ENCODE data around the gene NR3C1. TPM values are rescaled to one million over a fixed set of nuclear protein-coding genes. Genes with fewer than 3 reads are reported as not detected.

NR3C1 gene
- total RNA-seq, 1 experiment from 2014 or later = 17.5 TPM

DNA sequence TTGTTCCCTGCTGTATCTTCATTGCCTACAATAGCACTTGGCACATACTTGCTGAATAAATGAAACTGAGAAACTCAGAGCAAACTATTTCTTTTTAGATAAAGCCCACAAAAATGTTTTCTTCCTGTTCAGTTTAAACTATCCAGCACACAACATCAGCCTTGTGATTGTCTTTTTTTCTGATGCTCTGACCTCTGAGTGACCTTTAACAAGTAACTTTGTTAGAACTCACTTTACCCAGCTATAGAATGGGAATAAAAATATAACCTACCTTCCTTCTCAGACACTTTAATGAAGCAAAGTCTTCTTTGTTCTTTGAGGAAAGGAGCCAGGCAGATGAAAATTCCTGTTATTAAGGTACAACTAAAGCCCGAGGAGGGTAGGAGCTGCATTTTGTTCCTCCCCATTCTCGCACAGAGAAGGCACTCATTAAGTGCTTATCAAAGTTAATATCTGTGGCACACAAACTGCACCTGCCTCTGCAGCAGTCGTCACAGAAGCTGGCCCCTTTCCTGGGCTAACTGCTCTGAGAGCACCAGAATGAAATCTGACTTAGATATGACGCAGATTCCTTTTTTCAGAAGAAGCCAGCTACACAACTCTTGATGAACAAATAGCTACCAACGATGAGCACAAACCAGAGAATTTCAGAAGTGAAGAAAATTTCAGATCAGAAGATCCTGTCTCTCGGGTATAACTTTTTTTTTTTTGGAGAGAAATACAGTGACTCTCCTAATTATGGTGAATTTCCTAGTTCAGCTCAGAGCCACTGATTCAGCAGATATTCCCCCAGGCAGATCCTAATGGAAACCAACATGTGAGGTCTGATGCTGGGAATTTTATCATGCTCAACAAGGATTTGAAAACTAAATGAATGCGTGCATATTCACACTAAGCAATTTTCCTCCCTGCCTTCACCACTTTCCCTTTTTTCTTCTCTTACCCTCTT, 31.0 kb upstream of the NR3C1 start:
- POLR2A ChIA-PET = no interaction called here
- Mint-ChIP-seq H3K36me3 (ENCODE audit: insufficient read depth, unreplicated experiment) (no peaks in the 10 kb centered on the region), H3K27me3 (ENCODE audit: insufficient read depth, unreplicated experiment) (no peaks in the 10 kb centered on the region), H3K9me3 (ENCODE audit: unreplicated experiment) (no peaks in the 10 kb centered on the region), H3K27ac (ENCODE audit: unreplicated experiment) (no peak overlapping the region), H3K4me1 (ENCODE audit: low read depth, unreplicated experiment) (peaks cover 13% of the 10 kb centered on the region), H3K4me3 (ENCODE audit: unreplicated experiment) (no peak overlapping the region)
- no peaks in the 10 kb centered on the region for H3K9me3 ChIP-seq
- no peak for DNase-seq
- no peaks in the 10 kb centered on the region for H3K4me1 ChIP-seq
- H3K4me3 ChIP-seq (ENCODE audit: low read depth, low read length) = no peak overlapping the region
- H3K36me3 ChIP-seq (ENCODE audit: control insufficient read depth, insufficient read depth, low read length) = no peaks in the 10 kb centered on the region
- TF ChIP-seq, protein P1, sequence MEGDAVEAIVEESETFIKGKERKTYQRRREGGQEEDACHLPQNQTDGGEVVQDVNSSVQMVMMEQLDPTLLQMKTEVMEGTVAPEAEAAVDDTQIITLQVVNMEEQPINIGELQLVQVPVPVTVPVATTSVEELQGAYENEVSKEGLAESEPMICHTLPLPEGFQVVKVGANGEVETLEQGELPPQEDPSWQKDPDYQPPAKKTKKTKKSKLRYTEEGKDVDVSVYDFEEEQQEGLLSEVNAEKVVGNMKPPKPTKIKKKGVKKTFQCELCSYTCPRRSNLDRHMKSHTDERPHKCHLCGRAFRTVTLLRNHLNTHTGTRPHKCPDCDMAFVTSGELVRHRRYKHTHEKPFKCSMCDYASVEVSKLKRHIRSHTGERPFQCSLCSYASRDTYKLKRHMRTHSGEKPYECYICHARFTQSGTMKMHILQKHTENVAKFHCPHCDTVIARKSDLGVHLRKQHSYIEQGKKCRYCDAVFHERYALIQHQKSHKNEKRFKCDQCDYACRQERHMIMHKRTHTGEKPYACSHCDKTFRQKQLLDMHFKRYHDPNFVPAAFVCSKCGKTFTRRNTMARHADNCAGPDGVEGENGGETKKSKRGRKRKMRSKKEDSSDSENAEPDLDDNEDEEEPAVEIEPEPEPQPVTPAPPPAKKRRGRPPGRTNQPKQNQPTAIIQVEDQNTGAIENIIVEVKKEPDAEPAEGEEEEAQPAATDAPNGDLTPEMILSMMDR (IDR thresholded peaks at IDR 0.05; ENCODE audit: insufficient read depth in 1 of 2, low read depth in 1 of 2, low read length in 1 of 2, severe bottlenecking in 1 of 2, unreplicated experiment in 1 of 2) = no peak
- no peaks in the 10 kb centered on the region for H3K27me3 ChIP-seq (replicated peaks; ENCODE audit: control insufficient read depth, insufficient read depth, low read length)
- intact Hi-C loops (cut with micrococcal nuclease; ENCODE audit: unreplicated experiment) = no loop called here
- CTCF ChIA-PET = no interaction called here
- no TSS peak for BruUV-seq (replicated peaks)

DNA sequence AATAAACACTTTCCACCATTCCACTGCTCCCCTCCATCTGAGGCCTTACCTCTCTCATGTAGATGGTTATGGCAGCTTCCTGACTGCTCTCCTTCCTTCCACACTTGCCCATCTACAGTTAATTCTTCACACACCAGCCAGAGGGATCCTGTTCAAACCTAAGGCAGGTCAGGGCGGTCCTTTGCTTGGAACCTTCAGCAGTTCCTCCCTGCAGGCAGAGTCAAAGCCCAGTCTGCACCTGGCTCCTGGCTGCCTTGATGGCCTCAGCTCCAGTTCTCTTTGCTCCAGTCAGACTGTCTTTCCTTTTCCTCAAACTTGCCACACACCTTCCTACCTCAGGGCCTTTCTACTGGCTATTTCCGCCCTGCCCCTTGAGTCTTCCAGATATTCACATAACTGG, 30.2 kb upstream of the NR3C1 start:
- intact Hi-C loops (cut with micrococcal nuclease; ENCODE audit: unreplicated experiment) = no loop called here
- no peak for DNase-seq
- CTCF ChIA-PET = no interaction called here
- no peaks in the 10 kb centered on the region for H3K27me3 ChIP-seq (replicated peaks; ENCODE audit: control insufficient read depth, insufficient read depth, low read length)
- H3K4me3 ChIP-seq (ENCODE audit: low read depth, low read length) = no peak overlapping the region
- H3K4me1 ChIP-seq = no peaks in the 10 kb centered on the region
- Mint-ChIP-seq H3K4me1 (ENCODE audit: low read depth, unreplicated experiment) (peaks cover 13% of the 10 kb centered on the region), H3K9me3 (ENCODE audit: unreplicated experiment) (no peaks in the 10 kb centered on the region), H3K36me3 (ENCODE audit: insufficient read depth, unreplicated experiment) (no peaks in the 10 kb centered on the region), H3K27me3 (ENCODE audit: insufficient read depth, unreplicated experiment) (no peaks in the 10 kb centered on the region), H3K27ac (ENCODE audit: unreplicated experiment) (no peak overlapping the region), H3K4me3 (ENCODE audit: unreplicated experiment) (no peak overlapping the region)
- H3K9me3 ChIP-seq = no peaks in the 10 kb centered on the region
- TF ChIP-seq, protein P1 (IDR thresholded peaks at IDR 0.05; ENCODE audit: insufficient read depth in 1 of 2, low read depth in 1 of 2, low read length in 1 of 2, severe bottlenecking in 1 of 2, unreplicated experiment in 1 of 2) = no peak
- BruUV-seq (replicated peaks) = no TSS peak
- no peaks in the 10 kb centered on the region for H3K36me3 ChIP-seq (ENCODE audit: control insufficient read depth, insufficient read depth, low read length)
- POLR2A ChIA-PET = no interaction called here

DNA sequence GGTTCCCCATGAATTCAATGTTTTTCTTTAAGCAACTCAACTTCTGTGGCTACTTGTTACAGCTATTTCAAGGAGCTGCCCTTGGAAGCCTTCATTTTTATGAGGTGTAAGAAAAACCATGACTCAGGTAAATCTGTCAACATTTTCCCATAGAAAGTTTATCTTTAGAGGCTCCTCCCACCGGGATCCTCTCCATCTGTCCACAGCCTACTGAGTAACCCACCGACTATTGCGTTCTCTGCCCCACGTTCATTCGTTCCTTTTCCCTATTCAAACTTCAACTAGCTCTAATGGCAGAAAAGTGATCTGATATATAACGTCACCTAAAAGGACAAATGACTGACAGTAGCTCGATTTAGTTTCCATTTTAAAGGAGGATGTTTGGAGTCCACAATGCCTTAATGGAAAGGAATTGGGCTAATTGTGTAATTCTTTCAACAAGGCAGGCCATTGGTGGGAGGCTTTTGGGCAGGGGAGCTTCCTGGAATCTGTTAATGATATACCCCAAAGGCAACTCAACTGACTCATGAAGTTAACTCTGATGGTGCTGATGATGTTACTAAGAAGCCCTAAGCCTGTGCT, 29.3 kb upstream of the NR3C1 start:
- H3K9me3 ChIP-seq = no peaks in the 10 kb centered on the region
- no peak overlapping the region for H3K4me3 ChIP-seq (ENCODE audit: low read depth, low read length)
- TF ChIP-seq, protein P1 (IDR thresholded peaks at IDR 0.05; ENCODE audit: insufficient read depth in 1 of 2, low read depth in 1 of 2, low read length in 1 of 2, severe bottlenecking in 1 of 2, unreplicated experiment in 1 of 2) = no peak
- no peaks in the 10 kb centered on the region for H3K36me3 Mint-ChIP-seq (ENCODE audit: insufficient read depth, unreplicated experiment)
- H3K27ac Mint-ChIP-seq (ENCODE audit: unreplicated experiment) = no peak overlapping the region
- no peaks in the 10 kb centered on the region for H3K27me3 Mint-ChIP-seq (ENCODE audit: insufficient read depth, unreplicated experiment)
- BruUV-seq (replicated peaks) = no TSS peak
- H3K27me3 ChIP-seq (replicated peaks; ENCODE audit: control insufficient read depth, insufficient read depth, low read length) = no peaks in the 10 kb centered on the region
- H3K36me3 ChIP-seq (ENCODE audit: control insufficient read depth, insufficient read depth, low read length) = no peaks in the 10 kb centered on the region
- no peak for DNase-seq
- intact Hi-C loops (cut with micrococcal nuclease; ENCODE audit: unreplicated experiment) = no loop called here
- no peaks in the 10 kb centered on the region for H3K9me3 Mint-ChIP-seq (ENCODE audit: unreplicated experiment)
- no peaks in the 10 kb centered on the region for H3K4me1 ChIP-seq
- no peak overlapping the region for H3K4me3 Mint-ChIP-seq (ENCODE audit: unreplicated experiment)
- ChIA-PET CTCF (no interaction called here), POLR2A (no interaction called here)
- H3K4me1 Mint-ChIP-seq (ENCODE audit: low read depth, unreplicated experiment) = peaks cover 8% of the 10 kb centered on the region
